Left renal pelvis (tissue), 4 donors: ENCODE results near the gene WASL. TPM values are rescaled to one million over a fixed set of nuclear protein-coding genes. Genes with fewer than 3 reads are reported as not detected.
A peak's percentile ranks its signal among the peaks of the same experiment; 100 is the strongest.

Experiments used
- DNase-seq, 4 donors: peaks; one replicate each; pipeline ENCODE4 v3.0.0-alpha.2; 2013; ENCODE audit warnings: low read depth in 4 of 4, low spot score in 3 of 4
- polyA plus RNA-seq, 4 donors: library from polyadenylated mRNA; unstranded; fragments of 120-200 nt; gene quantifications; one replicate each; pipeline ENCODE4 v1.2.1, GENCODE V29; 2013; ENCODE audit not compliant: insufficient read length in 4 of 4

The WASL gene
- polyA plus RNA-seq, 4 donors, result 74.2 to 96.6 (median 81.2) TPM

GRCh38 chr7:123663200-123663599 is 85.6 kb downstream of the WASL start:
- DNase-seq, result no peak

- no peak for DNase-seq
Observed at GRCh38 chr7:123662755-123663154, 86.0 kb downstream of the WASL start.

- DNase-seq, result no peak
Observed at GRCh38 chr7:123662293-123662692, 86.5 kb downstream of the WASL start.

GRCh38 chr7:123661765-123662164 is 87.0 kb downstream of the WASL start:
- no peak for DNase-seq

GRCh38 chr7:123660514-123661354 is 88.1 kb downstream of the WASL start:
- no peak for DNase-seq

- no peak for DNase-seq
Observed at GRCh38 chr7:123658023-123658422, 90.8 kb downstream of the WASL start.

- no peak for DNase-seq
Observed at GRCh38 chr7:123657304-123657685, 91.5 kb downstream of the WASL start.

DNA sequence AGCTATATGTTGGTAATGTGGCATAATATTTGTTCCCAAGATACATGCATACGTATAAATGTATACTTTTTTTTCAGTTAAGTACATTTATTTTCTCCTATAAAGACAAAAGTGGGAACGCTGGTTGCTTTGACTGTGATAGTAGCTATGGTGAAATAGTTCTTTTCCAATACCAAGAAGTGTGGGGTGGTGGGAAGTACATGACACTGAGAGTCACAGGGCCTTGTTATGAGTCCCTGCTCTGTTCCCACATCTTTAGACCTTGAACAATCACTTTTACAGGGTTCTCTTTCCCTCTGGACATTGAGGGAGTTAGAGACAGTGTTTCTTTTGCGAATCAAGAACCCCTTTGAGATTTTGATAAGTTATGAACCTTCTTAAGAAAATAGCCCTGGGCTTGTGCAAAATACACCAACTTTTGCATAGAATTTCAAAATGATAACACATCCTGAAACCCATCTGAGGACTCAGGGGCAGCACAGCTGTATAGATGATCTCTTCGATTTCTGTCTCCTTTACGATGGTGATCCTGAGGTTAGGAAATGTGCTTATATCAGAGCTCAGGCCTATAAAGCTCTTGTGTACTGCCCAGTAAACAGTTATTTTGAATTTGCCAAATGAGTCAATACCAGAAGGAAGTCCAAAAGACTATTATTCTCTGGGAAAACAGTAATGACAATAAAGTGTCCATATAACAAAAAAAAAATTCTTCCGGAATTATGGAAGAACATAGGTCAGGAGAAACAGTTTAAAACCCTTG is 92.1 kb downstream of the WASL start:
- DNase-seq, result no peak

DNA sequence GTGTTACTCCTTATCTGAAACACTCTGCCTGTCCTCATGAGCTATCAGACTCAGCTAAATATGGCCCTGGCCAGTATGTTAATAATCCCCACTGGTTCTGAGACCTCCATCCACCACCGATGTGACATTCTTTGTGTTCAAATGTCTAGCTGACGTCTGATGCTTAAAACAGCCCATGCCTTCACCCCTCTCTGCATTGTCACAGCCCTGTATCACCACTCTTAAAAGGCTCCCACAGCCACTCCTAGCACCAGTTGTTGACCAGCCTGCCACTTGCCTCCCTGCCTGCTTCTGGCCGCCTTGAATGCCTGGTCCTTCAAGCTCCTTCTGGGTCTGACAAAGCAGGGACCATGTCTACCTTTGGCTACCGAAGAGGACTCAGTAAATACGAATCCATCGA is 93.2 kb downstream of the WASL start, which contains the start of gene LMOD2:
Gene LMOD2 (plus strand): TSS at position 253 of the 400 bp plus-strand sequence. CDS start 98 bp downstream, at position 351.
- no peak for DNase-seq

- no peak for DNase-seq
Observed at GRCh38 chr7:123653162-123653561, 95.6 kb downstream of the WASL start.

DNA sequence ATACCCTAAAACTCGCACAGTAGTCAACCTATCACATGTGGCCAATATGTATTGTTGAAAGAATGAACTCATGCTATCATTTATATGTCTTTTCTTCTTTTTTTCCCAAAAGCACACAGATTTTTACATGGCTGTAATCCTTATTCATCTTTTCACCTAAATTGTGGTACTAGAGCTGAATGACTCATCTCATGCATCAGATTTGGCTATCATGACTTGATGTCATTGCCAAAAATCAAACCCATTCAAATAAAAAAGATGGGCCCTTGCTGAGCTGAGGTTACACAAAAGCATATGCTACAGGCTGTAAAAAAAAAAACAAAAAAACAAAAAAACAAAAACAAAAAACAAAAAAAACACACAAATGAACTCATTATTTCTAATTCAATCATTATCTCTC is 96.4 kb downstream of the WASL start:
- DNase-seq, result no peak

GRCh38 chr7:123650595-123650994 is 98.2 kb downstream of the WASL start:
- no peak for DNase-seq

GRCh38 chr7:123649964-123650363 is 98.8 kb downstream of the WASL start:
- no peak for DNase-seq

- DNase-seq, result no peak
Observed at GRCh38 chr7:123647106-123647730, 101.6 kb downstream of the WASL start.

DNA sequence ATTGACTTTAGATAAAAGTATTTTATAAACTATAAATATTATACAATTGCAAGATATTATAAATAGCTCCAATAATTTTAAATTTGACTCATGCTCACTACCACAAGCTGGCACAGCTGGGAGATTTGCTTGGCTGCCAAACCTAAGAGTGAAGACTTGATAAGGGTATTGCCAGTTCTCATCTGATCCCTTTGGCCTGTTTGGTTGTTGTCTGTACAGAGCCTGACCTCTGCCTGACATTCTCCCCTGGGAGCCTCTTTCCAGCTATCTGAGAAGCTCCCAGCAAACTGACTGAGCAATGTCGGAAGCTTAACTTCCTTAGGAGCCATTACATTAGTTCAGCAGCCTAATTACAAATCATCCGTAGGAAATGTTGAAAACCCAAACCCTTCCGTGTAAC is 103.3 kb downstream of the WASL start:
- no peak for DNase-seq

- DNase-seq, result peak in 1 of 4 donors; percentile 32
Observed at GRCh38 chr7:123643495-123644441, 105.0 kb downstream of the WASL start.

DNA sequence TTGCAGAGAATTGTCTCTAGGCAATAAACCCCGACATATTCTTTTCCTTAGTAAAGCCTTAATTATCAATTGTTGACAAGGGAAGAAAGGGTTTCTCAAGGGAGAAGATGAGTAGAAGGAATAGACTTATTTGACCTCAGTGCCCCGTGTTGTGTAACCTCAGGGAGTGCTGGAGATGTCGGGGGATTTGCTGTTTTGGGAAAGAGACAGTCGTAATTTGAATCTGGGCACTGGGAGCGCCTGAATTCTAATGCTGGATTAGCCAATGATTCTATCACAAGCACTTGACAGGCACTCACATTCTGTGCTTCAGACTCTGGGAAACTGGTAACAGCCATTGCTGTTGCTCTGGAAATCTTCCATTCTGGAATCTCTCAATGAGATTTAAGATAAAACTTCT is 106.9 kb downstream of the WASL start:
- DNase-seq, result no peak

DNA sequence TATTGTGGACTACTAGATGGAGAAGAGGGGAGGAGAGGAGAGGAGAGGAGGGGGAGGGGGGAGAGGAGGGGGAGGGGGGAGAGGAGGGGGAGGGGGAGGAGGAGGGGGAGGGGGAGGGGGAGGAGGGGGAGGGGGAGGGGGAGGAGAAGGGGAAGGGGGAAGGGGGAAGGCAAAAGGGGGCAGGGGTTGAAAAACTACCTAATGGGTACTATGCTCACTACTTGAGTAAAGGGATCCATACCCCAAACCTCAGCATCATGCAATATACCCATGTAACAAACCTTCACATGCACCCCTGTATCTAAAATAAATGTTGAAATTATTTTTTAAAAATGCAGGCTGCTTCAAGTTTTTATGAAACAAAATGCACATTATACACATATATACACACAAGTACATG is 108.2 kb downstream of the WASL start:
- no peak for DNase-seq

DNA sequence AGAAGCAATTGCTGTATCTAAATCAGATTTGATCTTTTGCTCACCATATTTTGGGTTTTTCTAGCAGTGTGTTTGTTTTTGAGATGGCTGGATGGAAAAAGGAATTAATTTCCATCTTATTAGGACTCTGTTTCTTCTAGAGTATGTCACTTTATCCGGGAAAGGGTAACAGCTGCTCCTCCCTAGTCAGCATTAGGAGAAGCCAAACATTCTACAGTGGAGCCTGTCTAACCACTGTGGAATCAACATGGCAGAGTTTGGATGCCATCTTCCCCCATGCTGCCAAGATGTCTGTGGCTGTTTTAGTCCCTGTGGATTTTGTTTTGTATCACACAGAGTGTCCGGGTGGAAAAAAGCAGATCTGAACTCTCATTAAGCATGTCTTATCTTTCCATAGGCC is 109.2 kb downstream of the WASL start:
- no peak for DNase-seq

GRCh38 chr7:123637878-123638277 is 110.9 kb downstream of the WASL start:
- DNase-seq, result no peak
